AG09309 (cell line): ENCODE results near the gene SMTNL2.

Source experiments
- DNase-seq: peaks from one replicate; pipeline ENCODE4 v3.0.0-alpha.2; 2010; ENCODE audit warnings: low read depth
- H3K4me3 ChIP-seq: 2 replicates; pipeline ENCODE4 v1.5.1; 2011; ENCODE audit warnings: mild to moderate bottlenecking, low read depth, low read length, moderate library complexity; ENCODE audit not compliant: control insufficient read depth
- CTCF ChIP-seq: IDR thresholded peaks from 2 replicates; pipeline ENCODE4 v1.5.1; 2011; ENCODE audit warnings: mild to moderate bottlenecking, low read depth, low read length, inconsistent platforms; ENCODE audit not compliant: insufficient read depth, control insufficient read depth; ENCODE audit errors: missing control alignments

The SMTNL2 gene

GRCh38 chr17:4579678-4580077 is 4.7 kb upstream of the SMTNL2 start:
- no peak for DNase-seq
- no peak overlapping the region for H3K4me3 ChIP-seq
- TF ChIP-seq CTCF: no peak

GRCh38 chr17:4580291-4580690 is 4.0 kb upstream of the SMTNL2 start:
- no peak for TF ChIP-seq CTCF
- no peak for DNase-seq

GRCh38 chr17:4582101-4582501 is 2.2 kb upstream of the SMTNL2 start:
- no peak for DNase-seq
- H3K4me3 ChIP-seq: no peak overlapping the region
- TF ChIP-seq CTCF: no peak

More at GRCh38 chr17:4580291-4580690, 4.0 kb upstream of the SMTNL2 start:
- no peak overlapping the region for H3K4me3 ChIP-seq

GRCh38 chr17:4582691-4583090 is 1.6 kb upstream of the SMTNL2 start:
- no peak for DNase-seq
- no peak overlapping the region for H3K4me3 ChIP-seq
- TF ChIP-seq CTCF: no peak

- DNase-seq: no peak
- TF ChIP-seq CTCF: no peak
- H3K4me3 ChIP-seq: no peak overlapping the region
Measured at GRCh38 chr17:4583206-4583605, 1.1 kb upstream of the SMTNL2 start.

GRCh38 chr17:4583782-4584100 is 588 bp upstream of the SMTNL2 start:
- TF ChIP-seq CTCF: peak; percentile 15
- no peak overlapping the region for H3K4me3 ChIP-seq
- no peak for DNase-seq
